WTC11 (cell line): ENCODE results near the gene TMEM272. TPM values are rescaled to one million over a fixed set of nuclear protein-coding genes. Genes with fewer than 3 reads are reported as not detected.

ENCODE experiments used
- ATAC-seq: fragments of 200-7000 bp; cut with Tn5 transposase; 2 replicates; pipeline ENCODE4 v1.10.0; 2021; ENCODE audit warnings: mild to moderate bottlenecking, moderate library complexity
- CTCF ChIA-PET: fragments of 300-600 bp; sonication (Branson Sonifier 250); formaldehyde crosslinking; loops from one replicate; lab custom pipeline; 2021; ENCODE audit warnings: antibody characterized with exemption; lab: Charles Lee
- POLR2A ChIA-PET: fragments of 350-600 bp; sonication (Branson Sonifier 250); formaldehyde crosslinking; loops from one replicate; lab custom pipeline; 2021; ENCODE audit warnings: antibody characterized with exemption; lab: Charles Lee
- DNase-seq: peaks from one replicate; pipeline ENCODE4 v3.0.0; 2021; ENCODE audit warnings: low spot score
- H3K27ac Mint-ChIP-seq: 2 replicates; pipeline ENCODE4 v1.8.0; 2021; ENCODE audit warnings: mixed read lengths
- H3K27me3 Mint-ChIP-seq: 2 replicates; pipeline ENCODE4 v1.8.0; 2021; ENCODE audit warnings: low read depth, mild to moderate bottlenecking, moderate library complexity, mixed read lengths
- H3K36me3 Mint-ChIP-seq: 2 replicates; pipeline ENCODE4 v1.8.0; 2021; ENCODE audit warnings: mixed read lengths
- H3K4me1 Mint-ChIP-seq: 2 replicates; pipeline ENCODE4 v1.8.0; 2022; ENCODE audit warnings: mixed read lengths
- H3K4me3 Mint-ChIP-seq: 2 replicates; pipeline ENCODE4 v1.8.0; 2021; ENCODE audit warnings: mild to moderate bottlenecking, moderate library complexity, mixed read lengths
- H3K9me3 Mint-ChIP-seq: 2 replicates; pipeline ENCODE4 v1.8.0; 2021; ENCODE audit warnings: mixed read lengths
- FOXP1 ChIP-seq: sonication (generic); formaldehyde crosslinking; IDR thresholded peaks from 2 replicates; pipeline ENCODE4 v1.8.0; 2022; ENCODE audit warnings: missing genetic modification reagents, mild to moderate bottlenecking, moderate library complexity, borderline replicate concordance
- GABPB1 ChIP-seq: sonication (generic); formaldehyde crosslinking; IDR thresholded peaks from 2 replicates; pipeline ENCODE4 v1.8.1; 2023; ENCODE audit warnings: mild to moderate bottlenecking, missing genetic modification reagents
- HMGA2 ChIP-seq: fragments of 250-450 bp; sonication (Bioruptor Pico); IDR thresholded peaks from 2 replicates; pipeline ENCODE4 v1.4.0; 2021; ENCODE audit warnings: mild to moderate bottlenecking, moderate library complexity
- MXD4 ChIP-seq: fragments of 250-450 bp; sonication (Bioruptor Pico); IDR thresholded peaks from 2 replicates; pipeline ENCODE4 v1.8.0; 2021; ENCODE audit warnings: mild to moderate bottlenecking, moderate library complexity, borderline replicate concordance
- NFE2L1 ChIP-seq: sonication (generic); formaldehyde crosslinking; IDR thresholded peaks from 2 replicates; pipeline ENCODE4 v1.8.1; 2023; ENCODE audit warnings: missing genetic modification reagents
- NR3C1 ChIP-seq: sonication (generic); formaldehyde crosslinking; conservative IDR thresholded peaks from 2 replicates; pipeline ENCODE4 v1.8.1; 2023; ENCODE audit warnings: low read depth, mild to moderate bottlenecking, missing genetic modification reagents
- TEAD1 ChIP-seq: sonication (generic); formaldehyde crosslinking; IDR thresholded peaks from 2 replicates; pipeline ENCODE4 v1.8.0; 2022; ENCODE audit warnings: mild to moderate bottlenecking, missing genetic modification reagents
- ZNF317 ChIP-seq: sonication (generic); formaldehyde crosslinking; IDR thresholded peaks from 2 replicates; pipeline ENCODE4 v1.8.1; 2023; ENCODE audit warnings: low read depth, mild to moderate bottlenecking, moderate library complexity, missing genetic modification reagents, borderline replicate concordance
- ZNF423 ChIP-seq: fragments of 250-450 bp; sonication (Bioruptor Pico); IDR thresholded peaks from 2 replicates; pipeline ENCODE4 v2.1.2; 2022; ENCODE audit warnings: mild to moderate bottlenecking, moderate library complexity
- ZNF671 ChIP-seq: fragments of 250-450 bp; sonication (Bioruptor Pico); IDR thresholded peaks from 2 replicates; pipeline ENCODE4 v1.8.0; 2021; ENCODE audit warnings: mild to moderate bottlenecking
- total RNA-seq: library from RNA; stranded (reverse); gene quantifications from 3 replicates; pipeline ENCODE4 v1.2.3, GENCODE V29; 2021
- TF ChIP-seq, protein P1 (sequence below): sonication (generic); formaldehyde crosslinking; IDR thresholded peaks from 2 replicates; pipeline ENCODE4 v1.8.0; 2022; ENCODE audit warnings: mild to moderate bottlenecking, missing genetic modification reagents
- TF ChIP-seq, protein P2 (sequence below): fragments of 200-600 bp; IDR thresholded peaks from 2 replicates; pipeline ENCODE4 v1.8.0; 2022; ENCODE audit warnings: antibody characterized with exemption
- TF ChIP-seq, protein P3 (sequence below): sonication (generic); formaldehyde crosslinking; conservative IDR thresholded peaks from 2 replicates; pipeline ENCODE4 v1.8.1; 2022; ENCODE audit warnings: mild to moderate bottlenecking, missing genetic modification reagents
- TF ChIP-seq, protein P4 (sequence below): sonication (generic); formaldehyde crosslinking; IDR thresholded peaks from 2 replicates; pipeline ENCODE4 v1.8.1; 2023; ENCODE audit warnings: mild to moderate bottlenecking, moderate library complexity, missing genetic modification reagents
- TF ChIP-seq, protein P5 (sequence below): sonication (generic); formaldehyde crosslinking; IDR thresholded peaks from 2 replicates; pipeline ENCODE4 v1.8.0; 2022; ENCODE audit warnings: missing genetic modification reagents
- TF ChIP-seq, protein P6 (sequence below): sonication (generic); formaldehyde crosslinking; IDR thresholded peaks from 2 replicates; pipeline ENCODE4 v1.8.1; 2023; ENCODE audit warnings: mild to moderate bottlenecking, missing genetic modification reagents, moderate library complexity
- TF ChIP-seq, protein P7 (sequence below): sonication (generic); formaldehyde crosslinking; IDR thresholded peaks from 2 replicates; pipeline ENCODE4 v1.8.1; 2022; ENCODE audit warnings: low read depth, missing genetic modification reagents, borderline replicate concordance
- TF ChIP-seq, protein P8 (sequence below): sonication (generic); formaldehyde crosslinking; IDR thresholded peaks from 2 replicates; pipeline ENCODE4 v1.8.1; 2023; ENCODE audit warnings: mild to moderate bottlenecking, missing genetic modification reagents, borderline replicate concordance

TMEM272 gene
- total RNA-seq, 1 experiment from 2014 or later: not detected

DNA sequence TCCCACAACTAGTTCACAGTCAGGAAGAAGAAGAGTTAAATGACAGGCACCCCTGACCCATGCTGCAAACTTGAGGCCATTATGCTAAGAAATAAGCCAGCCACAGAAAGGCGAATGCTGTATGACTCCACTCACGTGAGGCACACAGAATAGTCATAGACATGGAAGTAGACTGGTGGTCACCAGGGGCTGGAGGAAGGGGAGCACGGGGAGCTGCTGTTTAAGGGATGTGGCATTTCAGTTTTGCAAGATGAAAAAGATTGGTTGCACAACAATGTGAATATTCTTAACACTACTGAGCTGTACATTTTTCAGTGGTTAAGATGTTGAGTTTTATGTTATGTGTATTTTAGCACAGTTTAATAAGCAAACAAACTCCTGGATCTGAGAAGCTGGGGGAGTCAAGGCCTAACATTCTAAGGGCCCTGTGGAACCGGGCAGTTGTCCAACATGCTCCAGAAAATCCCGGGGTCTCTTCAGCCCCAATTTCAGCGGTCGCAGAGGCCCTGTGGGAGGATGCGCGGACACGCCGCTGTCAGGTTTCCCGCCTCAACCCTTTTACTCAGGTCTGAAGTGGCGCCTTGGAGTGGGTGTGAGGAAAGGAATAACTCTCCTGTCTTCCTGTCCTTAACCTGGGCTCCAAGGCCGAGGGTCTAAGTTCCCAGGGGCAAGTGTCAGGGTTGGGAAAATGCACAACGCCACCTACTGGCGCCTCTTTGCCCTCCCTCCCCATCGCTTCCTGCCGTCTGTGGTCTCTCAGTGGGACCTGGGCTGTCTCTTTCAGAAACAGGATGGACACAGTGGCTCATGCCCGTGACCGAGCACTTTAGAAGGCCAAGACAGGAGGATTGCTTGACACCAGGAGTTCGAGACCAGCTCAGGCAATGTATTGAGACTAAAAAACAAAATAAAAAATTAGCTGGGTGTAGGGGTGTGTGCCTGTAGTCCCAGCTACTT lies 4.4 kb upstream of the TMEM272 start:
- H3K9me3 Mint-ChIP-seq: peaks cover 13% of the 10 kb centered on the region
- TF ChIP-seq TEAD1 (0 out of 2 replicates have a peak, but pooled peaks have one; percentile 20), GABPB1 (CRISPR knock-in tag) (no peak), NFE2L1 (CRISPR knock-in tag) (no peak), ZNF317 (no peak)
- TF ChIP-seq, protein P1, sequence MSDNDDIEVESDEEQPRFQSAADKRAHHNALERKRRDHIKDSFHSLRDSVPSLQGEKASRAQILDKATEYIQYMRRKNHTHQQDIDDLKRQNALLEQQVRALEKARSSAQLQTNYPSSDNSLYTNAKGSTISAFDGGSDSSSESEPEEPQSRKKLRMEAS: 0 out of 2 replicates have a peak, but pooled peaks have one; percentile 20
- TF ChIP-seq, protein P2, sequence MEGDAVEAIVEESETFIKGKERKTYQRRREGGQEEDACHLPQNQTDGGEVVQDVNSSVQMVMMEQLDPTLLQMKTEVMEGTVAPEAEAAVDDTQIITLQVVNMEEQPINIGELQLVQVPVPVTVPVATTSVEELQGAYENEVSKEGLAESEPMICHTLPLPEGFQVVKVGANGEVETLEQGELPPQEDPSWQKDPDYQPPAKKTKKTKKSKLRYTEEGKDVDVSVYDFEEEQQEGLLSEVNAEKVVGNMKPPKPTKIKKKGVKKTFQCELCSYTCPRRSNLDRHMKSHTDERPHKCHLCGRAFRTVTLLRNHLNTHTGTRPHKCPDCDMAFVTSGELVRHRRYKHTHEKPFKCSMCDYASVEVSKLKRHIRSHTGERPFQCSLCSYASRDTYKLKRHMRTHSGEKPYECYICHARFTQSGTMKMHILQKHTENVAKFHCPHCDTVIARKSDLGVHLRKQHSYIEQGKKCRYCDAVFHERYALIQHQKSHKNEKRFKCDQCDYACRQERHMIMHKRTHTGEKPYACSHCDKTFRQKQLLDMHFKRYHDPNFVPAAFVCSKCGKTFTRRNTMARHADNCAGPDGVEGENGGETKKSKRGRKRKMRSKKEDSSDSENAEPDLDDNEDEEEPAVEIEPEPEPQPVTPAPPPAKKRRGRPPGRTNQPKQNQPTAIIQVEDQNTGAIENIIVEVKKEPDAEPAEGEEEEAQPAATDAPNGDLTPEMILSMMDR: peak; percentile 66
- POLR2A ChIA-PET: interaction anchor here (0.6 kb wide), 1 partner anchor 307 kb away, joined by 6 read pairs; no protein-coding TSS in a partner anchor
- DNase-seq: peak; percentile 84
- H3K4me3 Mint-ChIP-seq: no peak overlapping the region
- peak; percentile 95 for ATAC-seq
- 0 out of 2 replicates have a peak, but pooled peaks cover 4% of the 10 kb centered on the region for H3K36me3 Mint-ChIP-seq
- CTCF ChIA-PET: interaction anchor here (0.6 to 1.7 kb wide), 7 partner anchors 9 to 446 kb away, joined by 3 to 6 read pairs (median 4); partner anchors contain the start of gene CCDC70
- peaks cover 4% of the 10 kb centered on the region; the same call in 1 of the 2 replicates for H3K4me1 Mint-ChIP-seq
- H3K27me3 Mint-ChIP-seq: peaks cover 2% of the 10 kb centered on the region; the same call in 1 of the 2 replicates
- H3K27ac Mint-ChIP-seq: no peak overlapping the region

GRCh38 chr13:51848674-51849073 lies 3.7 kb upstream of the TMEM272 start:
- peaks cover 2% of the 10 kb centered on the region; the same call in 1 of the 2 replicates for H3K27me3 Mint-ChIP-seq
- H3K36me3 Mint-ChIP-seq: 0 out of 2 replicates have a peak, but pooled peaks cover 4% of the 10 kb centered on the region
- ATAC-seq (no peak), DNase-seq (no peak)
- no peak overlapping the region for H3K4me3 Mint-ChIP-seq
- peaks cover 4% of the 10 kb centered on the region; the same call in 1 of the 2 replicates for H3K4me1 Mint-ChIP-seq
- ChIA-PET POLR2A (no interaction called here), CTCF (interaction anchor here (0.6 to 1.3 kb wide), 3 partner anchors 10 to 445 kb away, joined by 4 to 5 read pairs (median 4); partner anchors contain the start of gene CCDC70)
- peaks cover 13% of the 10 kb centered on the region for H3K9me3 Mint-ChIP-seq
- H3K27ac Mint-ChIP-seq: no peak overlapping the region
- TF ChIP-seq, protein P3, sequence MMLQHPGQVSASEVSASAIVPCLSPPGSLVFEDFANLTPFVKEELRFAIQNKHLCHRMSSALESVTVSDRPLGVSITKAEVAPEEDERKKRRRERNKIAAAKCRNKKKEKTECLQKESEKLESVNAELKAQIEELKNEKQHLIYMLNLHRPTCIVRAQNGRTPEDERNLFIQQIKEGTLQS (CRISPR knock-in tag): no peak
- no peak for TF ChIP-seq NR3C1 (CRISPR knock-in tag)
- TF ChIP-seq MXD4 (CRISPR knock-in tag): no peak
- TF ChIP-seq, protein P4, sequence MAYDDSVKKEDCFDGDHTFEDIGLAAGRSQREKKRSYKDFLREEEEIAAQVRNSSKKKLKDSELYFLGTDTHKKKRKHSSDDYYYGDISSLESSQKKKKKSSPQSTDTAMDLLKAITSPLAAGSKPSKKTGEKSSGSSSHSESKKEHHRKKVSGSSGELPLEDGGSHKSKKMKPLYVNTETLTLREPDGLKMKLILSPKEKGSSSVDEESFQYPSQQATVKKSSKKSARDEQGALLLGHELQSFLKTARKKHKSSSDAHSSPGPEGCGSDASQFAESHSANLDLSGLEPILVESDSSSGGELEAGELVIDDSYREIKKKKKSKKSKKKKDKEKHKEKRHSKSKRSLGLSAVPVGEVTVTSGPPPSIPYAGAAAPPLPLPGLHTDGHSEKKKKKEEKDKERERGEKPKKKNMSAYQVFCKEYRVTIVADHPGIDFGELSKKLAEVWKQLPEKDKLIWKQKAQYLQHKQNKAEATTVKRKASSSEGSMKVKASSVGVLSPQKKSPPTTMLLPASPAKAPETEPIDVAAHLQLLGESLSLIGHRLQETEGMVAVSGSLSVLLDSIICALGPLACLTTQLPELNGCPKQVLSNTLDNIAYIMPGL: no peak
- TF ChIP-seq ZNF423 (CRISPR knock-in tag): no peak
- no peak for TF ChIP-seq HMGA2 (CRISPR knock-in tag)
- TF ChIP-seq, protein P5, sequence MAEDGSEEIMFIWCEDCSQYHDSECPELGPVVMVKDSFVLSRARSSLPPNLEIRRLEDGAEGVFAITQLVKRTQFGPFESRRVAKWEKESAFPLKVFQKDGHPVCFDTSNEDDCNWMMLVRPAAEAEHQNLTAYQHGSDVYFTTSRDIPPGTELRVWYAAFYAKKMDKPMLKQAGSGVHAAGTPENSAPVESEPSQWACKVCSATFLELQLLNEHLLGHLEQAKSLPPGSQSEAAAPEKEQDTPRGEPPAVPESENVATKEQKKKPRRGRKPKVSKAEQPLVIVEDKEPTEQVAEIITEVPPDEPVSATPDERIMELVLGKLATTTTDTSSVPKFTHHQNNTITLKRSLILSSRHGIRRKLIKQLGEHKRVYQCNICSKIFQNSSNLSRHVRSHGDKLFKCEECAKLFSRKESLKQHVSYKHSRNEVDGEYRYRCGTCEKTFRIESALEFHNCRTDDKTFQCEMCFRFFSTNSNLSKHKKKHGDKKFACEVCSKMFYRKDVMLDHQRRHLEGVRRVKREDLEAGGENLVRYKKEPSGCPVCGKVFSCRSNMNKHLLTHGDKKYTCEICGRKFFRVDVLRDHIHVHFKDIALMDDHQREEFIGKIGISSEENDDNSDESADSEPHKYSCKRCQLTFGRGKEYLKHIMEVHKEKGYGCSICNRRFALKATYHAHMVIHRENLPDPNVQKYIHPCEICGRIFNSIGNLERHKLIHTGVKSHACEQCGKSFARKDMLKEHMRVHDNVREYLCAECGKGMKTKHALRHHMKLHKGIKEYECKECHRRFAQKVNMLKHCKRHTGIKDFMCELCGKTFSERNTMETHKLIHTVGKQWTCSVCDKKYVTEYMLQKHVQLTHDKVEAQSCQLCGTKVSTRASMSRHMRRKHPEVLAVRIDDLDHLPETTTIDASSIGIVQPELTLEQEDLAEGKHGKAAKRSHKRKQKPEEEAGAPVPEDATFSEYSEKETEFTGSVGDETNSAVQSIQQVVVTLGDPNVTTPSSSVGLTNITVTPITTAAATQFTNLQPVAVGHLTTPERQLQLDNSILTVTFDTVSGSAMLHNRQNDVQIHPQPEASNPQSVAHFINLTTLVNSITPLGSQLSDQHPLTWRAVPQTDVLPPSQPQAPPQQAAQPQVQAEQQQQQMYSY: no peak
- TF ChIP-seq, protein P6, sequence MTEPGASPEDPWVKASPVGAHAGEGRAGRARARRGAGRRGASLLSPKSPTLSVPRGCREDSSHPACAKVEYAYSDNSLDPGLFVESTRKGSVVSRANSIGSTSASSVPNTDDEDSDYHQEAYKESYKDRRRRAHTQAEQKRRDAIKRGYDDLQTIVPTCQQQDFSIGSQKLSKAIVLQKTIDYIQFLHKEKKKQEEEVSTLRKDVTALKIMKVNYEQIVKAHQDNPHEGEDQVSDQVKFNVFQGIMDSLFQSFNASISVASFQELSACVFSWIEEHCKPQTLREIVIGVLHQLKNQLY (CRISPR knock-in tag): no peak
- TF ChIP-seq, protein P7, sequence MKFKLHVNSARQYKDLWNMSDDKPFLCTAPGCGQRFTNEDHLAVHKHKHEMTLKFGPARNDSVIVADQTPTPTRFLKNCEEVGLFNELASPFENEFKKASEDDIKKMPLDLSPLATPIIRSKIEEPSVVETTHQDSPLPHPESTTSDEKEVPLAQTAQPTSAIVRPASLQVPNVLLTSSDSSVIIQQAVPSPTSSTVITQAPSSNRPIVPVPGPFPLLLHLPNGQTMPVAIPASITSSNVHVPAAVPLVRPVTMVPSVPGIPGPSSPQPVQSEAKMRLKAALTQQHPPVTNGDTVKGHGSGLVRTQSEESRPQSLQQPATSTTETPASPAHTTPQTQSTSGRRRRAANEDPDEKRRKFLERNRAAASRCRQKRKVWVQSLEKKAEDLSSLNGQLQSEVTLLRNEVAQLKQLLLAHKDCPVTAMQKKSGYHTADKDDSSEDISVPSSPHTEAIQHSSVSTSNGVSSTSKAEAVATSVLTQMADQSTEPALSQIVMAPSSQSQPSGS: no peak
- no peak for TF ChIP-seq FOXP1 (CRISPR knock-in tag)
- TF ChIP-seq ZNF671: no peak
- no peak for TF ChIP-seq GABPB1 (CRISPR knock-in tag)
- TF ChIP-seq, protein P8, sequence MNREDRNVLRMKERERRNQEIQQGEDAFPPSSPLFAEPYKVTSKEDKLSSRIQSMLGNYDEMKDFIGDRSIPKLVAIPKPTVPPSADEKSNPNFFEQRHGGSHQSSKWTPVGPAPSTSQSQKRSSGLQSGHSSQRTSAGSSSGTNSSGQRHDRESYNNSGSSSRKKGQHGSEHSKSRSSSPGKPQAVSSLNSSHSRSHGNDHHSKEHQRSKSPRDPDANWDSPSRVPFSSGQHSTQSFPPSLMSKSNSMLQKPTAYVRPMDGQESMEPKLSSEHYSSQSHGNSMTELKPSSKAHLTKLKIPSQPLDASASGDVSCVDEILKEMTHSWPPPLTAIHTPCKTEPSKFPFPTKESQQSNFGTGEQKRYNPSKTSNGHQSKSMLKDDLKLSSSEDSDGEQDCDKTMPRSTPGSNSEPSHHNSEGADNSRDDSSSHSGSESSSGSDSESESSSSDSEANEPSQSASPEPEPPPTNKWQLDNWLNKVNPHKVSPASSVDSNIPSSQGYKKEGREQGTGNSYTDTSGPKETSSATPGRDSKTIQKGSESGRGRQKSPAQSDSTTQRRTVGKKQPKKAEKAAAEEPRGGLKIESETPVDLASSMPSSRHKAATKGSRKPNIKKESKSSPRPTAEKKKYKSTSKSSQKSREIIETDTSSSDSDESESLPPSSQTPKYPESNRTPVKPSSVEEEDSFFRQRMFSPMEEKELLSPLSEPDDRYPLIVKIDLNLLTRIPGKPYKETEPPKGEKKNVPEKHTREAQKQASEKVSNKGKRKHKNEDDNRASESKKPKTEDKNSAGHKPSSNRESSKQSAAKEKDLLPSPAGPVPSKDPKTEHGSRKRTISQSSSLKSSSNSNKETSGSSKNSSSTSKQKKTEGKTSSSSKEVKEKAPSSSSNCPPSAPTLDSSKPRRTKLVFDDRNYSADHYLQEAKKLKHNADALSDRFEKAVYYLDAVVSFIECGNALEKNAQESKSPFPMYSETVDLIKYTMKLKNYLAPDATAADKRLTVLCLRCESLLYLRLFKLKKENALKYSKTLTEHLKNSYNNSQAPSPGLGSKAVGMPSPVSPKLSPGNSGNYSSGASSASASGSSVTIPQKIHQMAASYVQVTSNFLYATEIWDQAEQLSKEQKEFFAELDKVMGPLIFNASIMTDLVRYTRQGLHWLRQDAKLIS: no peak
